HG02981 (cell line): ENCODE results near the gene LRRTM4.

Source experiments
- ATAC-seq: cut with Tn5 transposase; IDR thresholded peaks from one replicate; pipeline ENCODE4 v1.9.1; 2021; ENCODE audit warnings: mild to moderate bottlenecking, moderate library complexity; ENCODE audit not compliant: unreplicated experiment

Gene LRRTM4

GRCh38 chr2:77479395-77479794 lies 42.8 kb downstream of the LRRTM4 start:
- ATAC-seq, result no peak

- no peak for ATAC-seq
Measured at GRCh38 chr2:77470096-77470495, 52.1 kb downstream of the LRRTM4 start.

- no peak for ATAC-seq
Measured at GRCh38 chr2:77469106-77469505, 53.1 kb downstream of the LRRTM4 start.

DNA sequence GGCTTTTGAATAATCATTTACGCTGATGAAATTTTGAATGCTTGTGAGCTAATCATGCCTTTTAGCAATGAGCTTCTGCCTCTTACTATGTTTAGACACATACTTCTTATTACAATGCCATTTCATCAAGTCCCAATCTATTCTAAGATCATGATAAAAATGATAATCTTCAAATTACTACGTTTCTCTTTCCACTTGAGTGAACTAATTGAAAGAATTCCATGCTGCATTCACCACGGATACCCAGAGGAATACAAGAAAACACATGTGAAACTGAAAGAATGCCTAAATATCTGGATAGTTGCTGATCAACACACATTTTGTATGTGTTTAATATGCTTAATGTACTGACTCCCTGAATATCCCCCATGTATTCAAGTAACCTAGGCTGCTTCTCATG lies 62.3 kb downstream of the LRRTM4 start:
- ATAC-seq, result no peak

GRCh38 chr2:77458216-77458615 lies 64.0 kb downstream of the LRRTM4 start:
- no peak for ATAC-seq

DNA sequence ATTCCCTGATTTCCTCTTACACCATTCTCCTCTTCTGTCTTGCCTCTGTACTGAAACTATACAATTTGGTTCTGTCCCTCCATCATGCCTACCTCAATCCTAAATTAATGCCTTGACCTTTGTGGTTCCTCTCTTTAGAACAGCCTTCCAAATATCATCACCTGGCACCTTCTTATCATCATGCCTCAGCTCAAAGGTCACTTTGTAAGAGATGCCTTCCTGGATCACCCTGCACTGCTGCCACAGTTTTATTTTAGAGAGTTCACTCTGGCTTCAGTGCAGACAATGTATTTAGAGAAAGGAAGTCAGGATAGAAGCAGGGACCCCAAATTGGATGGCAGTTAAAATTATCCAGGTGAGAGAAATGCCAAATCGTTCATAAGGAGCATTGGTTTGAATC lies 64.5 kb downstream of the LRRTM4 start:
- ATAC-seq, result no peak

DNA sequence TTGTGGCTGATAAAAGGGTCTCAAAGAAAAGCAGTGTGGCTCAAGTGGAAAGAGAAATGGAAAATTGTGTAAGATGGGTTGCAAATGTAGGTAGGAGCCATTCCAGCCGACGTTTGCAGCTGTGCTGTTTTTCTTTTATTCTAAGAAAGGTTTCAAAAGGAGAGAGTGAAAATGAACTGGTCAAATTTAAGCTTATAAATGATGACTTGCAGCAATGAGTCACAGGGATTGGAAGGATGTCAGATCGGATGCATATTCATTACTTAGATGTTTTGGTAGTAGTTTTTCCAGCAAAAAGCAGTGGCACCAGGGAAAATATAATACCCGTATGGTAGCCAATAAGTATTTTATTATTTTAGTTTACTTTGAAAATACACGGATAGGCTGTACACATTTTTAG lies 79.1 kb downstream of the LRRTM4 start:
- no peak for ATAC-seq

DNA sequence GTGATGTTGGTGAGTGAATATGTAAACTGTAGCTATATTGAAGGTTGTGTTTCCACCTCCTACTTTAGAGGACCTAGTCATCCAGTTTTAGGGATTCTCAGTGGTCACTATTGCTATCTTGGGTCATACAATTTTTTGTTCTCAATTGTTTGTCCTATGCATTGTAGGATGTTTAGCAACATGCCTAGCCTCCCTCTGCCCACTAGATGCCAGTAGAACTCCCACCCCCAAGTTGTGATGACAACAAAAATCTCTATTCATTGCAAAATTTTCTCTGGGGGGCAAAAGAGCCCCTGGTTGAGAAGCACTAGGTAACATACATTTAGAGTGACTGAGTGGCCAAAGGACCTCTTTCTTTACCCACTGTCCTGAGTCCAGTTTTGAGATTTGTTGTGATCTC lies 87.3 kb downstream of the LRRTM4 start:
- no peak for ATAC-seq

DNA sequence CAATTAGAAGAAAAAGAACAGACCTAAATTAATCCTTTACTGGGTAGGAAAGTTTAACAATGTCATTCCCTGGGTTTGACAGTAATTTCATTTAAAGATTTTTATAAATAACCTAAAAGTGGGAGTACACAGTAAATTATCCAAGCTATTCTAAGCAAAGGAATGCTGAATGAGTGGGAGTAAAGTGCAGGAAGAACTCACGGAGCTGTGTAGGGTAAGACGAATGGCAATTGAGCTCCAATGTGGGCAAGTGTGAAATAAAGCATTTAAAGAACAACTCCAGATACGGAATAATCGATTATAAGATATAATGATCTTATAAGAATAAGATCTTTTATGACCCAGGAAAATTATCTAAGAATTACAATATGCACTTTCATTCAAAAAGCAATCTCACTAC lies 93.2 kb downstream of the LRRTM4 start:
- ATAC-seq, result no peak

DNA sequence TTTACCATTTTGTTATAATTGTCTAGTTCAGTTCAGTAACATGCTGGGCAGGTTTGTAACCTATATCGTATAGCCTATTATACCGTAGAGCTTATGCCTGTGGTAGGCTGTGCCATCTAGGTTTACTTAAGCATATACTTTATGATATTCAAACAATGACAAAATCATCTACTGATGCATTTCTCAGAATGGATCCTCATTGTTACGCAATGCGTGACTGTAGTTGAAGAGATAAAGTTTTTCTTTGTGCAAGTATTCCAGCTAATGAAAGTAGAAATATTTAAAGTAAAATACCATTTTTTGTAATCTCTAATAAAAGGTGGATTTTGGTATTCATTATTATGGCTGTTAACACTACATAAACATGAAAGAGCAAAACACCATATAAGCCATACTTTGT lies 100.2 kb downstream of the LRRTM4 start:
- ATAC-seq, result no peak

GRCh38 chr2:77418537-77418936 lies 103.6 kb downstream of the LRRTM4 start:
- ATAC-seq, result no peak

DNA sequence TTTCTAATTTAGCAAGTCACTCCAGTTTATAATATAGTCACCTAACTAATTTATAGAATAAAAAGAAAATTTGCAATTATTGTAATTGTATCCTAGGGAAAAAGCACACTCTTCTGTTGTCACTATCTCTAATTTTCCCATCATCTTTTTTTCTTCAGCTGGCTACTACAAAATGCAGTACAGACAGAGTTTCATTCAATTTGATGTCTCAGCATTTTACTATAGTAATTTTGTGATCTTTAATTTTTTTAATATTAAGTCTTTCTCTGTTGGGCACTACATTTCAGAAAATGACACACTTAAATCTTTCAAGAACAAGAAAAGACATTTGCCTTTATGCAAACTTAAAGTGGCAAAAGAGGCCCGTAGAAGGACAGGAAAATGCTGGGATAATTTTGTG lies 118.0 kb downstream of the LRRTM4 start:
- ATAC-seq, result no peak

DNA sequence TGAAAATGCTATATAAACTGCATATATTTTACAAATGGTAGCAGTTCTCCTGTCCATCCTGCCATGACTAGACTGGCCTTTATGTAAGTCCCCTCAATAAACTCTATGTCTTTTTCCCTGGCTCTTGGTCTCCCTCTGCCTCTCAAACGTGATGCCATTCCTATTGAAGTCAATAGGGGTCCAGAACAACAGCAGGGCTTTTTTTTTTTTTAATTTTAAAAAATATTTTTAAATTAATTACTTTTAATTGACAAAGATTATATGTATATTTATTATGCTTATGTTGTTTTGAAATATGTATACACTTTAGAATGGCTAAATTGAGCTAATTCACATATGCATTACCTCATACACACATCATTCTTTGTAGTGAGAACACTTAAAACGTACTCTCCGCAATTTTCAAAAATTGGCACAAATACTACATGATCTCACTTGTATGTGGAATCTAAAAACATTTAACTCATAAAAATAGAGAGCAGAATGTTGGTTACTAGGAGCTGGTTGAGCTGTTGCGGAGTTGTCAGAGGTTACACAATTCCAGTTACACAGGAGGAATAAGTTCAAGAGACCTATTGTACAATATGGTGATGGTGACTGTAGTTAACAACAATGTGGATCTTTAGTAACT lies 123.1 kb downstream of the LRRTM4 start:
- no peak for ATAC-seq

- ATAC-seq, result no peak
Measured at GRCh38 chr2:77397763-77398162, 124.4 kb downstream of the LRRTM4 start.

GRCh38 chr2:77395011-77395410 lies 127.2 kb downstream of the LRRTM4 start:
- ATAC-seq, result no peak

DNA sequence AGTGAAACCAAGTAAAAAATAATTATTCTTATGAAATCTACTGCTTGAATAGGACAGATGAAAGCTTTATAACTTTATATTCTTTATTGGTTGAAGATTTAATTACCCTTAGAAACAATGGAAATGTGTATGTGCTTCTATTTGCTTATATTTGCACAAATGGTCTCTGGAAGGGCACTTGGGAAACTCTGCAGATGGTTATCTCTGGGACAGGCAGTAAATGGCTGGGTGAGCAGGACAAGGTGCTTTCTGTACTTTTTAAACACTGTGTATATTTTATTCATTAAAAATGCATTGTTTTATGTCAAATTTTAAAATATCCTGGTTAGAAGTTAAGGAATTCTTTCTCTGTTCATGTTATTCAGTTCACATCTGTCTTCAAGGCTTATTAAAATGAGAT lies 131.1 kb downstream of the LRRTM4 start:
- ATAC-seq, result no peak

- no peak for ATAC-seq
Measured at GRCh38 chr2:77387324-77387723, 134.9 kb downstream of the LRRTM4 start.

DNA sequence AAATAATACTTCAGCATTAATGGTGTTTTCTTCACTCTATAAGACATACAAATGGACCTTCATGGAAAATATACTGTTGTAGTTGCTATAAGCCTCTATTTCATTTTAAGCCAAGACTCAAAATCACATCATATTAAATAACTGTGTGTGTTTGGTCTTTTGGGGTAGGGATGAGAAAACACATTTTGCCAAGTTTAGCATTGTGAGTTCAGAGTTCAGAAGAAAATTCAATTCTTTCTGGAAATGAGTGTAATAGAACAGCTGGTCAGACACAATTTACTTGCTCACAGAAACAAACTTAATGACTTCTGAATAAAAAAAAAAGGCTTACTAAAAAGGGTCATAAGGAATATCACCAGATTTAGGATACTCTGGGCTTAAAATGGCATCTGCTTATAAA lies 149.5 kb downstream of the LRRTM4 start:
- ATAC-seq, result no peak

DNA sequence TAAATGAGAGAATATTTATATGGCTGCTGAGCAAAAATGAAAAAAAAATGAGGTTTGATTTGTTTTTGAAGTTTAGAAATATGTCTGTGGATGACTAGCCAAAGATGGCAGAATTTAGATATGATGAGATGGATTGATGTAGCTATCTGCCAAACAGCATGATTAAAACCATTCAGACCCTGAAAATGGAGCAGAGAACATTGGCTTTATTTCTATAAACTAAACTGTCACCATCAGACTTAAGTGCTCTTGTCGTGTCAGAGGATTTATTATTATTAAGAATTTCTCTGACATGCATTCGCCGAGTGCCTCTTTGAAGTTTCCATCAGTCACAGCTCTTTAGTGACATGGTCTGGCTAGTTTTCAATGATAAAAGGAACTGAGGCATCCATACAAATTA lies 151.7 kb downstream of the LRRTM4 start:
- no peak for ATAC-seq

GRCh38 chr2:77363277-77363676 lies 158.9 kb downstream of the LRRTM4 start:
- ATAC-seq, result no peak

GRCh38 chr2:77348821-77349220 lies 173.4 kb downstream of the LRRTM4 start:
- ATAC-seq, result no peak

- no peak for ATAC-seq
Measured at GRCh38 chr2:77336013-77336412, 186.2 kb downstream of the LRRTM4 start.

DNA sequence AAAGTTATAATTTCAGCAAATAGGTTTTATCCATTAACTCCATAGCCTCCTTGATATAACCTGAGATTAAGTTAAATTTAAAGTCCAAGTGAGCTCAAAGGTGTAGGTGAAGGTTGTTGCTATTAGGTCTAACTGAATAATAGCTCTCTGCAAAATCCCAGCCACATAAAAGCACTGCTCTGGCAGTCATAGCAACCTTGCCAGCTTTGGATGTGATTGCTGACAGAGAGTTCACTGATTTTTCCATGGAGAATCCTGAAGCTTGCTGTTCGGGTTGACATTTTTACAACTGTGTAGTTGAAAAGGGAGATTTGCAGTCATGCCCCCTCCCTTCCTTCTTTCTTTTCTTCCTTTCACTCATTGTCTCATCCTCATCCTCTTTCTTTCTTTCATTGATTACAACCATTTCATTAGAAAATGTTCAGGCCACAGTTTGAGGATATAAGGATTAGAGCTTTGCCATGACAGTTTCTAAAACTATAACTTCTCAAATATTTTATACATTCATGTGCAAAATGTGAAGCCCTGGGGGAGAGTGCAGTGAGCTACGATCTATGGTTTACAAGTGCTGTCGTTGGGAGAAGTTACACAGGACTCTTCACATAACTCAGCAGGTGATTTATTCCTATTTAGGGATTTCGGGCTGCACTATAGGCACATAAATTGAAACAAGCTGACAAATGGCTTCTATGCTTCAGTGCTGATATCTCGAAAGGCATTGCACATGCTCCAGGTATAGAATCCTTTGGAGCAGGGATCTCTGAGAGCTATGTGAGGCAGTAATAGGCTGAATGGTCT lies 193.8 kb downstream of the LRRTM4 start:
- ATAC-seq, result no peak
